Measurements from ENCODE around the gene DOCK8.

The DOCK8 gene

DNA sequence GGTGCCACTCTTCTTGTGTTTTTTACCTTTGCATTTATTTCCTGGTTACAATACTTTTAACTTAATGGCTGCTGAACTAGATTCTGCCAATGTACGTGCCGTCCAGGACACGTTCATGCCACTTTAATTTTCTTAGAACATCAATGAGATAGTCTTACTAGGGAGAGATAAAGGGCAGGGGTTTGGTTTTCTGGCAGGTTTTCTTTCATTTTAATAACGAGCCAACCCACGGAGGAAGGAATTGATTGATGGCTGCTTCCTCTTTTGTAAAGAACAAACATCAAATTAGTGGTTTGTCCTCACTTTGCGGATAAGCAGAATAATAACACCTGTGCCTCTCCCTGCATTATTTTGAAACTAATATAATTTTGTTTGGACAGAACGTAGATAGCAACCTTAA is 135.7 kb downstream of the DOCK8 start:
- H3K9ac ChIP-seq (ENCODE audit: low read depth, low read length) = no peak overlapping the region
- 96% methylated on average over 7 of the region's 7 CpGs for WGBS
- H3K36me3 ChIP-seq (ENCODE audit: insufficient read depth, low read length) = no peaks in the 10 kb centered on the region
- no peaks in the 10 kb centered on the region for H3K27me3 ChIP-seq (ENCODE audit: insufficient read depth, low read length)
- no peaks in the 10 kb centered on the region for H3K9me3 ChIP-seq (ENCODE audit: insufficient read depth, low read depth, low read length)
- H3K4me1 ChIP-seq (ENCODE audit: insufficient read depth, low read length) = no peaks in the 10 kb centered on the region
- H3K4me3 ChIP-seq (ENCODE audit: low read length) = no peak overlapping the region
- H3K27ac ChIP-seq (ENCODE audit: low read depth, low read length) = no peak overlapping the region

DNA sequence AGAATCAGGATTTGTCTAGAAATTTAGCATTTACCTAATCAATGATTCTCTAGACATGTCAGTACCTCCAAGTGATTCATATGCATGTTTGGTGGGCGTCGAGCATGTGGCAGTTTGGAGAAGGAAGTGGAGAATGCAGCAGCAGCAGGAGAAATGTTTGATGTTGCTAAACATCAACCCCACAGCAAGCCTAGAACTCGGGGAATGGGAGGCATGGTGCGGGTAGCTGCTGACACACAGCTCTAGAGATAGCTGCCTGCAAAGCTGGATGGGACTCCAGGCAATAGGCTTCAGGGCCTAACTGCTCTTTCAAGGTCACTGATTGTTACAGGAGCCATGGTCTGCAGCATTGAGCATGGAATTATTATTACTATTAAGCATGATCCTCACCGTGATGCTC is 137.3 kb downstream of the DOCK8 start:
- no peaks in the 10 kb centered on the region for H3K9me3 ChIP-seq (ENCODE audit: insufficient read depth, low read depth, low read length)
- 92% methylated on average over 5 of the region's 5 CpGs for WGBS
- no peaks in the 10 kb centered on the region for H3K36me3 ChIP-seq (ENCODE audit: insufficient read depth, low read length)
- no peaks in the 10 kb centered on the region for H3K27me3 ChIP-seq (ENCODE audit: insufficient read depth, low read length)
- H3K27ac ChIP-seq (ENCODE audit: low read depth, low read length) = no peak overlapping the region
- H3K4me3 ChIP-seq (ENCODE audit: low read length) = no peak overlapping the region
- no peaks in the 10 kb centered on the region for H3K4me1 ChIP-seq (ENCODE audit: insufficient read depth, low read length)
- H3K9ac ChIP-seq (ENCODE audit: low read depth, low read length) = no peak overlapping the region

DNA sequence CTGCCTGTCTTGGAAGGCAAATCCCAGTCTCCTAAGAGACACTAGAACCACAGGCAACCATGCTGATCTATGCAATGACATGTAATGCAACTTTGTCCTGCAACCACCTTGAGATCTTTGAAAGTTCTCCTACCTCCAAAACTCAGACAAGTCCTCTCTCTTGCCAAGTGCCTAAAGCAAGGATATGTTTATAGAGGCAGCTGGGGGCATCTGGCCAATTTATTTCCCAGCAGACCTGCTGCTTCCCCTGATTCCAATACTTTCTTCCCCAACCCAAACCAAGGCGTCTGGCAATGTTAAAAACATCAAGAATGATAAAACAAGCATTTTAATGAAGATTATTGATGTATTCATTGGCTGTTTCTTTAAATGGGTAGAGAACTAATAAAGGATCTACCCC is 138.4 kb downstream of the DOCK8 start:
- no peaks in the 10 kb centered on the region for H3K36me3 ChIP-seq (ENCODE audit: insufficient read depth, low read length)
- no peak overlapping the region for H3K4me3 ChIP-seq (ENCODE audit: low read length)
- H3K9ac ChIP-seq (ENCODE audit: low read depth, low read length) = no peak overlapping the region
- WGBS = no CpG with 5 or more reads among the region's 1 CpG
- no peaks in the 10 kb centered on the region for H3K27me3 ChIP-seq (ENCODE audit: insufficient read depth, low read length)
- no peaks in the 10 kb centered on the region for H3K9me3 ChIP-seq (ENCODE audit: insufficient read depth, low read depth, low read length)
- H3K27ac ChIP-seq (ENCODE audit: low read depth, low read length) = no peak overlapping the region
- H3K4me1 ChIP-seq (ENCODE audit: insufficient read depth, low read length) = no peaks in the 10 kb centered on the region

DNA sequence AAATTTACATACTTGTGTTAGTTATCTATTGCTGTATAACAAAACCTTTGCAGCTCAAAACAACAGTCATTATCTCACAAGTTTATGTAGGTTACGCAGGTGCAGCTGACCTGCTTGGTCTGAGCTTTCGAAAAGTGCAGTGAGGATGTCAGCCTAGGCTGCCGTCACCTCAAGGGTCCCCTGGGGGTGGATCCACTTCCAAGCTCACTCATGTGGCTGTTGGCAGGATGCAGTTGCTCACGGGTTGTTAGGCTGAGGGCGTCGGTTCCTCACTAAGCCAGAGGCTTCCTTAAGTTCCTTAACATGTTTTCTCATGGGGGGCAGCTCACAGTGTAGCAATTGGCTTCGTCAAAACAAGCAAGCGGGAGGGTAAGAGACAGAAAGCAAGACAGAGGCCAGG is 139.8 kb downstream of the DOCK8 start:
- Histone ChIP-seq H3K27me3 (ENCODE audit: insufficient read depth, low read length) (no peaks in the 10 kb centered on the region), H3K27ac (ENCODE audit: low read depth, low read length) (no peak overlapping the region), H3K4me3 (ENCODE audit: low read length) (no peak overlapping the region), H3K4me1 (ENCODE audit: insufficient read depth, low read length) (no peaks in the 10 kb centered on the region), H3K36me3 (ENCODE audit: insufficient read depth, low read length) (no peaks in the 10 kb centered on the region), H3K9me3 (ENCODE audit: insufficient read depth, low read depth, low read length) (no peaks in the 10 kb centered on the region), H3K9ac (ENCODE audit: low read depth, low read length) (no peak overlapping the region)
- 75% methylated on average over 8 of the region's 8 CpGs for WGBS

DNA sequence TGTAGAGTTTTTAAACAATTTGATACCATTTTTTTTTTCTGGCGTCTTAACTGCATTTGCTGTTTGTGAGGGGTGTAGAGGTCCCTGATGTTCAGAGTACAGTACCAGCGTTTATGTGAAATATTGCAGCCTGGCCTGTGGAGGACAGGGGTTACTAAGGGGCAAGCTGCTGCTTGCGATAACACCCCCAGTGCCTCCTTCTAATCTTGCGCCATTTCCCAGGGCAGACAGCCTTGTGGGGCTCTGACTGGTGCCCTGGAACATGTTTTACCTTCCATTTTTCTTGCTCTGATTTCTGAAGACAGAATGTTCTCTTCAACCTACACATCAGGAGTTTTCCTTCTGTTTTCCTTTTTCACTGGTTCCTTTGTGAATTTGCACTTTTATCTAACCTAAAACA is 142.9 kb downstream of the DOCK8 start:
- no peak overlapping the region for H3K27ac ChIP-seq (ENCODE audit: low read depth, low read length)
- no peak overlapping the region for H3K9ac ChIP-seq (ENCODE audit: low read depth, low read length)
- no peaks in the 10 kb centered on the region for H3K4me1 ChIP-seq (ENCODE audit: insufficient read depth, low read length)
- H3K9me3 ChIP-seq (ENCODE audit: insufficient read depth, low read depth, low read length) = no peaks in the 10 kb centered on the region
- H3K4me3 ChIP-seq (ENCODE audit: low read length) = no peak overlapping the region
- 92% methylated on average over 4 of the region's 4 CpGs for WGBS
- H3K27me3 ChIP-seq (ENCODE audit: insufficient read depth, low read length) = no peaks in the 10 kb centered on the region
- no peaks in the 10 kb centered on the region for H3K36me3 ChIP-seq (ENCODE audit: insufficient read depth, low read length)

DNA sequence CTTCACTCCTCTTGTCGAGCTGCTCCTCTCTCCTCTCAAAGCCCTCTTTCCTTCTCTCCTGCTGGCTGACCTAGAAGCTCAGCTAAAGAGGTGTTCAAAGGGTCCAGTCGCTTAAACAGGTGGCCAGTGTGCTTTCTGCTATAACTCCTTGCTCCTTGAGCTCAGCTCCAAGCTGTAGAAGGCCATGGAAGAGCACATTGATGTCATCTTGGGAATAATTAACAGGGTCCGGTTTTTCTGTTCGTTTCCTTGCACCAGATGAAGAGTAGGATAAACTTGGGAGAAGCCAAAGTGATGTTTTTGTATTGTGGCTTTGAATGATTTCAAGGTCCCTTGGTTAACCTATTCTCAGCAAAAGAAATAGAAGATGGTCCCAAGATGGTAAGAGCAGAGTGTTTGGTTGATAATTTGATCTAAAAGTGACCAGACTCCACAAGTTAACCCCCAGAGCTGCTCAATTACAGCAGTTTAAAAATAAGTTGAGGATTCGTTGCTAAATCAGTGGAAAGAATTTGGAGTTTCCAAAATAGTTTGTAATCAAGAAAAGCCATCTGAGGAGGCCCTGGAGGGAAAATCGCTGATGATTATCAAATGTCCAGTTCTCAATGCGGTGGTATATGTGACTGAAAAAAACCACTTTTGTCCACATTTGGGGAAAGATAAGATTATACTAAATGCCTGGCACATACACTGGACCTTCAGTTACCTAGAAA is 148.1 kb downstream of the DOCK8 start:
- Histone ChIP-seq H3K27me3 (ENCODE audit: insufficient read depth, low read length) (no peaks in the 10 kb centered on the region), H3K27ac (ENCODE audit: low read depth, low read length) (no peak overlapping the region), H3K36me3 (ENCODE audit: insufficient read depth, low read length) (no peaks in the 10 kb centered on the region), H3K9me3 (ENCODE audit: insufficient read depth, low read depth, low read length) (no peaks in the 10 kb centered on the region), H3K9ac (ENCODE audit: low read depth, low read length) (no peak overlapping the region), H3K4me1 (ENCODE audit: insufficient read depth, low read length) (no peaks in the 10 kb centered on the region), H3K4me3 (ENCODE audit: low read length) (no peak overlapping the region)
- 94% methylated on average over 7 of the region's 7 CpGs for WGBS

DNA sequence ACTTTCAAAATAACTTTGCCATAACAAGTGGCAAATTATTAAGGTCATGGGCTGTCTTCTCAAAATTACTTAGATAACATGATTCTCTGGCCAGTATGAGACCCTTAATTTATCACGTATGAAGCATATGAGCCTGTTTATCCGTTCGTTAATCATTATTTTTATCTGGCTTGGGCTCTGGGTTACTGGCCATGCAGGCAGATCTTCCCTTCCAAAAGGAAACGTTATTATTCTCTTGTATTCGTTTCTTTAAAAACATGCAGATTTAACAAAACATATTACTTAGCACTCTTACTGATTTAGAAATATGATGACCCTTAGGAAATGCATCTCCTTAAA is 148.6 kb downstream of the DOCK8 start:
- WGBS = 86% methylated on average over 5 of the region's 5 CpGs
- H3K4me3 ChIP-seq (ENCODE audit: low read length) = no peak overlapping the region
- no peaks in the 10 kb centered on the region for H3K9me3 ChIP-seq (ENCODE audit: insufficient read depth, low read depth, low read length)
- no peak overlapping the region for H3K27ac ChIP-seq (ENCODE audit: low read depth, low read length)
- H3K27me3 ChIP-seq (ENCODE audit: insufficient read depth, low read length) = no peaks in the 10 kb centered on the region
- no peak overlapping the region for H3K9ac ChIP-seq (ENCODE audit: low read depth, low read length)
- H3K36me3 ChIP-seq (ENCODE audit: insufficient read depth, low read length) = no peaks in the 10 kb centered on the region
- H3K4me1 ChIP-seq (ENCODE audit: insufficient read depth, low read length) = no peaks in the 10 kb centered on the region

DNA sequence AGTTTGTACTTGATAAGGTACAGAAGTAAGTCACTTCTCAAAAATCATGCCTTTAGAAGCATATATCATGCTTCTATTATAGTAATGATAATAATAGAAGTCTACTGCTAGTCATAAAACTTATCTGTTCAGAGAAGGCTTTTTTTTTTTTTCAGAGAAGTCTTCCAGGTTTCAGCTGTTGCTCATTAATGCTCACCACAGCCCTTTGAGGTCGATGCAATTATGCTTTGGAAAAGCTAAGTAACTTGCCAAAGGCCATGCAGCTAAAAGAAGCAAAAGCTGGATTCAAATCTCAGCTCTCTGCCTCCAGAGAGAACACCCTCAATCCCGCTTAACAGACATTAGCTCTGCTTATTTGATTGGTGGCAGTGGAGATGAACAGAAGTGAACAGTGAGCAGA is 150.8 kb downstream of the DOCK8 start:
- WGBS = 97% methylated on average over 2 of the region's 2 CpGs
- H3K27ac ChIP-seq (ENCODE audit: low read depth, low read length) = no peak overlapping the region
- no peaks in the 10 kb centered on the region for H3K9me3 ChIP-seq (ENCODE audit: insufficient read depth, low read depth, low read length)

DNA sequence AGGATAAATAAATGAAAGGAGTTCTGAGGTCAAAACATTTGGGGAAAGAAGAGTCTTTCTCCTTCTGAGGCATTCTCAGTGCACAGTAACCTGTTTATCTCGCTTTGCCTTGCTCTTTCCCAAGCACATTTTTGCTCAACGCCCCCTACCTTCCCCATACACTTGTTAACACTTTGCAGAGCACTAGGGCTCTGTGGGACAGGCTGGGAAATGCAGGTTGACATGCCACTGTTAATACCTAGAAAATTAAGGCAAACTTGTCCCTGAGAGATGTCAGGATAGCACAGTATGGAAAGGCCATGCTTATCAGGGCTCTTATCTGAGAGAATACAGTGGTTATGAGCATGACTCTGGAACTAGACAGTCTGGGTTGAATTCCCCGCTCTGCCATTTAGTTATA is 152.0 kb downstream of the DOCK8 start:
- no peak overlapping the region for H3K9ac ChIP-seq (ENCODE audit: low read depth, low read length)
- H3K27me3 ChIP-seq (ENCODE audit: insufficient read depth, low read length) = no peaks in the 10 kb centered on the region
- H3K4me3 ChIP-seq (ENCODE audit: low read length) = no peak overlapping the region
- no peaks in the 10 kb centered on the region for H3K9me3 ChIP-seq (ENCODE audit: insufficient read depth, low read depth, low read length)
- H3K27ac ChIP-seq (ENCODE audit: low read depth, low read length) = no peak overlapping the region
- peaks cover 11% of the 10 kb centered on the region; the same call in 1 of the 2 replicates for H3K4me1 ChIP-seq (ENCODE audit: insufficient read depth, low read length)
- H3K36me3 ChIP-seq (ENCODE audit: insufficient read depth, low read length) = no peaks in the 10 kb centered on the region
- WGBS = 80% methylated on average over 3 of the region's 3 CpGs

More for the DNA sequence above, 150.8 kb downstream of the DOCK8 start:
- Histone ChIP-seq H3K36me3 (ENCODE audit: insufficient read depth, low read length) (no peaks in the 10 kb centered on the region), H3K27me3 (ENCODE audit: insufficient read depth, low read length) (no peaks in the 10 kb centered on the region), H3K4me1 (ENCODE audit: insufficient read depth, low read length) (no peaks in the 10 kb centered on the region; the same call in 1 of the 2 replicates), H3K4me3 (ENCODE audit: low read length) (no peak overlapping the region), H3K9ac (ENCODE audit: low read depth, low read length) (no peak overlapping the region)

DNA sequence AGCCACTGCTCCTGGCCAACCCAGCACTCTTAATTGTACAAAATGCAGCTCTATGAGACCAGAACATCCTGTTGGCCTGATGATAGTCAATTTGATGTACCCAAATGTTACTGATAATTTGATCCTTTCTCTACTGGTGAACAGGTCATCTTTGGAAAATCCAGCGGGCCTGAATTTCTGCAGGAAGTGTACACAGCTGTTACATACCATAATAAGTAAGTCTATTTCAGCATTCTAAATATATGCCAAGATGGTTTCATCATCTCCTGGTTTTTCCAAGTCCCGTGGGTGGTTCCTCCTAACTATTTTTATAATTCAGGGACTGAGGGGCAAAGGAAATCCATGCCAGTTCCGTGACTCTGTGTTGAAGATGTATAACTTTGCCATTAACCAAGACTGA is 155.4 kb downstream of the DOCK8 start:
- Histone ChIP-seq H3K27ac (ENCODE audit: low read depth, low read length) (no peak overlapping the region), H3K4me1 (ENCODE audit: insufficient read depth, low read length) (peaks cover 11% of the 10 kb centered on the region; the same call in 1 of the 2 replicates), H3K9ac (ENCODE audit: low read depth, low read length) (no peak overlapping the region), H3K27me3 (ENCODE audit: insufficient read depth, low read length) (no peaks in the 10 kb centered on the region), H3K9me3 (ENCODE audit: insufficient read depth, low read depth, low read length) (no peaks in the 10 kb centered on the region), H3K36me3 (ENCODE audit: insufficient read depth, low read length) (no peaks in the 10 kb centered on the region), H3K4me3 (ENCODE audit: low read length) (no peak overlapping the region)
- WGBS = 62% methylated on average over 3 of the region's 3 CpGs

DNA sequence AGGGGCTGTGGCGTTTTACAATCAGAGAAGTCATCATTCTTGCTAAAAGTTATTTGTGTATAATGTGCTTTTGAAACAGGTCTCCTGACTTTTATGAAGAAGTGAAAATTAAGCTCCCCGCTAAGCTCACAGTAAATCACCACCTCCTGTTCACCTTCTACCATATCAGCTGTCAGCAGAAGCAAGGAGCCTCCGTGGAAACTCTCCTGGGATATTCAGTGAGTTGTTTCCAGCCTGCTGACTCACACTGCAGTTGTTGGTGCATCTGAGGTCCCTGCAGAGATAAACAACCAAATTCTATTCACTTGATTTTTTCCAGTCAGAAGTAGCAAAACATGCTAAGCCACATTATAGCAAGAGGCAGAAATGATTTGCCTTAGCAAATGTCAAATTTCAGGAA is 156.7 kb downstream of the DOCK8 start:
- 62% methylated on average over 3 of the region's 3 CpGs for WGBS
- H3K9ac ChIP-seq (ENCODE audit: low read depth, low read length) = no peak overlapping the region
- H3K4me1 ChIP-seq (ENCODE audit: insufficient read depth, low read length) = peaks cover 11% of the 10 kb centered on the region; the same call in 1 of the 2 replicates
- H3K27me3 ChIP-seq (ENCODE audit: insufficient read depth, low read length) = no peaks in the 10 kb centered on the region
- no peaks in the 10 kb centered on the region for H3K9me3 ChIP-seq (ENCODE audit: insufficient read depth, low read depth, low read length)
- H3K4me3 ChIP-seq (ENCODE audit: low read length) = no peak overlapping the region
- no peaks in the 10 kb centered on the region for H3K36me3 ChIP-seq (ENCODE audit: insufficient read depth, low read length)
- H3K27ac ChIP-seq (ENCODE audit: low read depth, low read length) = no peak overlapping the region

DNA sequence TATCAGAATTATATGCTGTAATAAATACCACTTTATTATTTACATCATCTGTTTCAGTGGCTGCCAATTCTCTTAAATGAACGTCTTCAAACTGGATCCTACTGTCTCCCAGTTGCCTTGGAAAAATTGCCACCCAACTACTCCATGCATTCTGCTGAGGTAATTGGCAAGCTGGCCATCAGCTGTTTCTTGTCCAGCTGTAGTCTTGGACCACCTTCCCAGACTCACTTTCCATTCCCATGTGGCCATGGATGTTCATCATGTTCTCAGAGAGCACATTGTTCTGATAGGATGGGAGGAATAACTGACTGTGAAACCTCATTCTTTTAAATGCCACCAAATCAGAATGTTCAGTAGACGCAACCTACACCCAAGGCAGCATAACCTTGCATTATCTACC is 157.5 kb downstream of the DOCK8 start:
- H3K4me1 ChIP-seq (ENCODE audit: insufficient read depth, low read length) = peaks cover 11% of the 10 kb centered on the region; the same call in 1 of the 2 replicates
- H3K36me3 ChIP-seq (ENCODE audit: insufficient read depth, low read length) = no peaks in the 10 kb centered on the region
- no peak overlapping the region for H3K27ac ChIP-seq (ENCODE audit: low read depth, low read length)
- no peaks in the 10 kb centered on the region for H3K27me3 ChIP-seq (ENCODE audit: insufficient read depth, low read length)
- no peaks in the 10 kb centered on the region for H3K9me3 ChIP-seq (ENCODE audit: insufficient read depth, low read depth, low read length)
- H3K4me3 ChIP-seq (ENCODE audit: low read length) = no peak overlapping the region
- no peak overlapping the region for H3K9ac ChIP-seq (ENCODE audit: low read depth, low read length)
- 93% methylated on average over 1 of the region's 2 CpGs for WGBS

Data from HUES64 (cell line).